Stimulated activated effector memory CD8-positive, alpha-beta T cell treated with anti-CD3 and anti-CD28 coated beads, Interleukin-12 subunit alpha, Interleukin-12 subunit beta, amount 100 ng/mL, for 72 hours (primary cell): Measurements from ENCODE around the gene MACROD2.
"Not testable (repeated sequence)": the region's sequence is repeated elsewhere in the genome, so short reads cannot be mapped to it uniquely, and the experiment has no call there.

Source experiments
- ATAC-seq: fragments of 150-1000 bp; cut with Tn5 transposase; 2 replicates; pipeline ENCODE4 v1.10.0; 2021
- DNase-seq, 2 donors: peaks; one replicate each; pipeline ENCODE4 v3.0.0; 2021 to 2022; ENCODE audit warnings: low spot score in 2 of 2
- H3K27ac Mint-ChIP-seq: one replicate; pipeline ENCODE4 v1.8.0; 2022; ENCODE audit warnings: mild to moderate bottlenecking, mixed read lengths
- H3K36me3 Mint-ChIP-seq: one replicate; pipeline ENCODE4 v1.8.0; 2022; ENCODE audit warnings: mild to moderate bottlenecking, mixed read lengths
- H3K4me1 Mint-ChIP-seq: one replicate; pipeline ENCODE4 v1.8.0; 2022; ENCODE audit warnings: mixed read lengths
- H3K4me3 Mint-ChIP-seq: one replicate; pipeline ENCODE4 v1.8.0; 2022; ENCODE audit warnings: mild to moderate bottlenecking, mixed read lengths
- H3K9me3 Mint-ChIP-seq: one replicate; pipeline ENCODE4 v1.8.0; 2022; ENCODE audit warnings: mixed read lengths

The MACROD2 gene

DNA sequence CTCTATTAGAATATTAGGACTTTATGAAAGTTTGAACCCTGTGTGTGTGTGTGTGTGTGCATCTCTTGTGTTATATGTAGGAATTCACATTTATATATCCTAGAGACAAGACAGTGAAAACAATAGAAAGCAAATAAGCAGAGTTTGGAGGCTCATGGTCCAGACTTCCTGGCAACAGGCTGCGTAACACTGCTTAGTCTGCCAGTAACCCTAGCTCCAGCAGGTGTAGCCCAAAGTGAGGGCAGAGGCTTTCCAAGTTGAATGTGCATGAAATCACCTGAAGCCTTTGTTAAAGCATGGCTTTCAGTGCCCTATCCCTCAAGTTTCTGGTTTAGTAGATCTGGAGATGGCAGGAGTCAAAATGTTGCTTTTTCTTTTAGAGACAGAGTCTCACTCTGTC is 2008.0 kb downstream of the MACROD2 start:
- no peak overlapping the region for H3K27ac Mint-ChIP-seq
- no peak for DNase-seq
- peaks cover 16% of the 10 kb centered on the region for H3K9me3 Mint-ChIP-seq
- ATAC-seq = no peak
- no peaks in the 10 kb centered on the region for H3K4me1 Mint-ChIP-seq
- H3K4me3 Mint-ChIP-seq = no peak overlapping the region
- no peaks in the 10 kb centered on the region for H3K36me3 Mint-ChIP-seq

GRCh38 chr20:16004108-16004854 is 2009.0 kb downstream of the MACROD2 start:
- Mint-ChIP-seq H3K36me3 (no peaks in the 10 kb centered on the region), H3K4me3 (no peak overlapping the region), H3K9me3 (peaks cover 16% of the 10 kb centered on the region), H3K27ac (no peak overlapping the region), H3K4me1 (no peaks in the 10 kb centered on the region)
- ATAC-seq (no peak), DNase-seq (no peak)

GRCh38 chr20:16005021-16005914 is 2010.0 kb downstream of the MACROD2 start:
- Mint-ChIP-seq H3K4me3 (no peak overlapping the region), H3K4me1 (no peaks in the 10 kb centered on the region), H3K36me3 (no peaks in the 10 kb centered on the region), H3K9me3 (peaks cover 16% of the 10 kb centered on the region), H3K27ac (no peak overlapping the region)
- ATAC-seq = no peak
- DNase-seq = no peak

DNA sequence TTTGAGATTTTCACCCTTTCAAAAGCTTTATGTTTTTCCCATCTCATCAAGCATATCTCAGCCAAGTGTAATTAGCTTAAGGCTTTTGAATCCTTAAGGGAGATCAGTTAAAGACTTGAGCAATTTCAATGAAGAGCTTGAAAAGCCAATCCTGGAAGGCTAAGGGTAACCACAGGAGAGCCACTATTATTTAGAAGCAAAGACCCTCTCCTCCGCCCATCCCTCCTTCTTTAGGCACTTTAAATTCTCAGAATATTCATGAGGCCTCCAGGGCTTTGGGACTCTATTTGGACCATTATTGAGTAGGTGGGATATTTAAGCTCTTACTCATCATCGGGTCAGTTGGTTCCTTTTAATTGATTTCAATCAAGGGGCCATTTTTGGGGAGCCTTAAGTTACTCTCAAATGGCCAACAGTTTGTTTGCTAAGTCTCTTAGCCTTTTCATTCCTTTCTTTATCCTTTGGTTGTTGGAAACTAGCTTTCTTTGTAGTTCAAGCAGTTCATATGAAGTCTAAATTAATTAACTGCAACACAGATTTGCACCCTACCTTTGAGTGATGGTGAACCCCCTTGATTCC is 2010.7 kb downstream of the MACROD2 start:
- no peak for DNase-seq
- Mint-ChIP-seq H3K27ac (no peak overlapping the region), H3K9me3 (peaks cover 13% of the 10 kb centered on the region), H3K4me1 (no peaks in the 10 kb centered on the region), H3K36me3 (no peaks in the 10 kb centered on the region), H3K4me3 (no peak overlapping the region)
- no peak for ATAC-seq

GRCh38 chr20:16007164-16007563 is 2011.8 kb downstream of the MACROD2 start:
- Mint-ChIP-seq H3K4me1 (no peaks in the 10 kb centered on the region), H3K27ac (no peak overlapping the region)

DNA sequence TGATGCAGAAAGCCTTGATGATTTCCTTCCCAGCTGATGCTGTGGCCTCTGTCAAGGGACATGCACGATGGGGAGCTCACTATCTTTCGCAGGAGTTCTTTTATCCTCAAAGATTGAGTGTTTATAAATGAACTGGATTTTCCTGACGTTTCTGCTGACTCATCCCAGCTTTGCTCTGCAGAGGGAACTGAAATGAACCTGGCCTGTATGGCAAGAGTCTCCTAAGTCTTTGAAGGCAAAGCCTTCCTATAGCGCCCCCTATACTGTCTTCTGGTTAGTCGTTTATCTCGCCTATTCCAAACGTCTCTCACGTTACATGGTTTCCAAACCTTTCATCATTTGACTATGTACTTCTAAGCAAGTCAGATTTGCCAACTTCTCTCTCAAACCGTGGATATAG is 2012.6 kb downstream of the MACROD2 start:
- Mint-ChIP-seq H3K4me3 (no peak overlapping the region), H3K27ac (no peak overlapping the region), H3K36me3 (no peaks in the 10 kb centered on the region), H3K4me1 (no peaks in the 10 kb centered on the region), H3K9me3 (peaks cover 13% of the 10 kb centered on the region)
- DNase-seq (no peak), ATAC-seq (no peak)

More at GRCh38 chr20:16007164-16007563, 2011.8 kb downstream of the MACROD2 start:
- DNase-seq (no peak), ATAC-seq (no peak)
- Mint-ChIP-seq H3K4me3 (no peak overlapping the region), H3K9me3 (peaks cover 12% of the 10 kb centered on the region), H3K36me3 (no peaks in the 10 kb centered on the region)

DNA sequence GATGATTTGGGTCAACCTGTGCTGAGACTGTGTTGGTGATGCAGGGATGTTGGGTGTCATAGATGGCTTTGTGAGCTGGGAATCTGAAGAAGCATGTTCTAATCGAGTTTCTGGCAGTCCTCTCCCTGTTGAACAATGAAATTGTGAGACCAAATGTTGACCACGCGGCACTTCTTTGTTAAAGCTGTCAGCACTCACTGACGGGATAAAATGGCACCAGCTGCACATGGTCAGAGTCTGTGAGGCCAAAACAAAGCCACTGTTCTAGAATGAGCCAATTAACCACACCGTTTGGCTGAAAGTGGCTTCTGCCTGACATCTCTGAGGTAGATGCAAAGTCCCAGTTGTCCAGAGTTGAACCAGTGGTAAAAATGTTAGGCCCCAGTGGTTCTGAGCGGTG is 2015.7 kb downstream of the MACROD2 start:
- no peak overlapping the region for H3K27ac Mint-ChIP-seq
- no peak for DNase-seq
- peaks cover 9% of the 10 kb centered on the region for H3K9me3 Mint-ChIP-seq
- ATAC-seq = no peak
- no peak overlapping the region for H3K4me3 Mint-ChIP-seq
- H3K36me3 Mint-ChIP-seq = no peaks in the 10 kb centered on the region
- no peaks in the 10 kb centered on the region for H3K4me1 Mint-ChIP-seq

- Mint-ChIP-seq H3K4me3 (no peak overlapping the region), H3K4me1 (no peaks in the 10 kb centered on the region), H3K27ac (no peak overlapping the region), H3K9me3 (peaks cover 9% of the 10 kb centered on the region), H3K36me3 (no peaks in the 10 kb centered on the region)
- ATAC-seq (no peak), DNase-seq (no peak)
Measured at GRCh38 chr20:16011519-16011918, 2016.2 kb downstream of the MACROD2 start.

DNA sequence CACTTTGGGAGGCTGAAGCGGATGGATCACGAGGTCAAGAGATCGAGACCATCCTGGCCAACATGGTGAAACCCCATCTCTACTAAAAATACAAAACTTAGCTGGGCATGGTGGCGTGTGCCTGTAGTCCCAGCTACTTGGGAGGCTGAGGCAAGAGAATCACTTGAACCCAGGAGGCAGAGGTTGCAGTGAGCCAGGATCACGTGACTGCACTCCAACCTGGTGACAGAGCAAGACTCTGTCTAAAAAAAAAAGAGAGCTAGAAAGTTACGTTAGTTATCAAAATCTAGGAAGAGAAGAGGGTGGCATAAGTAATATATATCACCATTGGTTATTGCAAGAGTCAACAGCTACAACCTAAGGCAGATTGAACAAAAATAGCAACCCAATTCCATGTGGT is 2017.6 kb downstream of the MACROD2 start:
- H3K4me3 Mint-ChIP-seq, H3K27ac Mint-ChIP-seq, H3K36me3 Mint-ChIP-seq, ATAC-seq, H3K4me1 Mint-ChIP-seq, DNase-seq: not testable (repeated sequence)
- peaks cover 14% of the 10 kb centered on the region for H3K9me3 Mint-ChIP-seq

DNA sequence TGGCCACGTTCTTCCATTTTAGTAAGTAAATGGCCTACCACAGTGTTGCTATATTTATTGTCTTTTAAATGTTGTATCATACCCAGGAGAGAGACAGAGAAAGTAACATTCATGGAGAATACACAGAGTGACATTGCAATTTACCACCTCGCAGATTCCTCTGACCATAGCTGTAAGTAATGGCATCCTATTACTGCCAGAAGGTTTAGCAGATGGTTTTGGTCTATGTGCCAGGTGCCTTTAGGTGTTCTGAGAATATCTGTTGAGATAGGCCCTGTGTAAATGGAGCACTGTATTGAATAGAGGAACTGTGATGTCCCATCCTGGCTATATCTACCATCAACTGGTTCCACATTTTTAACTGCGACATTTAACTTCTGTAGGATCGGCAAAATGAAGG is 2018.3 kb downstream of the MACROD2 start:
- no peaks in the 10 kb centered on the region for H3K4me1 Mint-ChIP-seq
- peaks cover 17% of the 10 kb centered on the region for H3K9me3 Mint-ChIP-seq
- no peak overlapping the region for H3K4me3 Mint-ChIP-seq
- H3K36me3 Mint-ChIP-seq = no peaks in the 10 kb centered on the region
- DNase-seq (no peak), ATAC-seq (no peak)
- no peak overlapping the region for H3K27ac Mint-ChIP-seq

GRCh38 chr20:16014436-16014835 is 2019.1 kb downstream of the MACROD2 start:
- Mint-ChIP-seq H3K4me3 (no peak overlapping the region), H3K36me3 (no peaks in the 10 kb centered on the region), H3K27ac (no peak overlapping the region), H3K4me1 (no peaks in the 10 kb centered on the region), H3K9me3 (peaks cover 22% of the 10 kb centered on the region)
- DNase-seq = no peak
- no peak for ATAC-seq

DNA sequence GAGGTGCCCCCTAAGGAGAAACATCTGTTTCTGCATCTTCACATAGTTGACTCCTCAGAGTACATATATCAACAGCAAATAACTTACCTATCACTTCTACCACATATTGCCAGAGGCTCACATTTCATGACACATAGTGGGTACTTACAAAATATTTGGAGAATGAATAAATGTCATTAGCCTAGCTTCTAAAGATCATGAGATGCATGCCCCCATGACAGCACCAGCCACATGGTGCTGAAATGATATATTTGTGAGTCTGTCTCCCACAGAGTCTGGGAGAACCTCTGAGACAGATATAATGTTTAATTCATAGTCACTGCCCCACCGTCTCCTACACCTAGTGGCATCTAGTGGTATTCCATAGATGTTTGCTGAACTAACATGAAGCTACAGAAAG is 2022.3 kb downstream of the MACROD2 start:
- H3K4me1 Mint-ChIP-seq = no peaks in the 10 kb centered on the region
- H3K9me3 Mint-ChIP-seq = peaks cover 16% of the 10 kb centered on the region
- ATAC-seq (no peak), DNase-seq (no peak)
- H3K27ac Mint-ChIP-seq = no peak overlapping the region
- H3K36me3 Mint-ChIP-seq = no peaks in the 10 kb centered on the region
- no peak overlapping the region for H3K4me3 Mint-ChIP-seq

DNA sequence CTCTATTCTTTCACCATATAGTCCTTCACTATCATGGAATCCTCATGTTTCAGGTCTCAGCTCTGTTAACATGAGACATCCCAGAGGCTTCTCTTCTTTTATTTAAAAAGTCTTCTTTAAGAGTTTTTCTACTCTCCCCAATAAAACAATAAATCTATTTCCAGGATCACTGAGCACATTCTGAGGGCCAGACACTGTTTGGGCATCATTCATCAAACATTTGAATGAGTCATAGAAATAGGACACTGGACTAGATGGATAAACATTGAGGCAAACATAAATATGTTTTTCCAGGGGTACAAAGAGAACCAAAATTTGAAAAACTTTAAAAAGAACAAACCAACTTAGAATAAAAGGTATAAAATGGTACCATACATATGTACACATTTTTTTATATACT is 2023.6 kb downstream of the MACROD2 start:
- DNase-seq (no peak), ATAC-seq (no peak)
- Mint-ChIP-seq H3K9me3 (peaks cover 15% of the 10 kb centered on the region), H3K36me3 (no peaks in the 10 kb centered on the region), H3K4me1 (no peaks in the 10 kb centered on the region), H3K27ac (no peak overlapping the region), H3K4me3 (no peak overlapping the region)

GRCh38 chr20:16020971-16021370 is 2025.7 kb downstream of the MACROD2 start:
- no peaks in the 10 kb centered on the region for H3K4me1 Mint-ChIP-seq
- H3K36me3 Mint-ChIP-seq = no peaks in the 10 kb centered on the region
- H3K27ac Mint-ChIP-seq = no peak overlapping the region
- DNase-seq (no peak), ATAC-seq (no peak)
- H3K4me3 Mint-ChIP-seq = no peak overlapping the region
- peaks cover 13% of the 10 kb centered on the region for H3K9me3 Mint-ChIP-seq

- ATAC-seq (no peak), DNase-seq (no peak)
- no peaks in the 10 kb centered on the region for H3K36me3 Mint-ChIP-seq
- no peaks in the 10 kb centered on the region for H3K4me1 Mint-ChIP-seq
- no peak overlapping the region for H3K4me3 Mint-ChIP-seq
- H3K27ac Mint-ChIP-seq = no peak overlapping the region
- peaks cover under 1% of the 10 kb centered on the region for H3K9me3 Mint-ChIP-seq
Measured at GRCh38 chr20:16025084-16025483, 2029.8 kb downstream of the MACROD2 start.

DNA sequence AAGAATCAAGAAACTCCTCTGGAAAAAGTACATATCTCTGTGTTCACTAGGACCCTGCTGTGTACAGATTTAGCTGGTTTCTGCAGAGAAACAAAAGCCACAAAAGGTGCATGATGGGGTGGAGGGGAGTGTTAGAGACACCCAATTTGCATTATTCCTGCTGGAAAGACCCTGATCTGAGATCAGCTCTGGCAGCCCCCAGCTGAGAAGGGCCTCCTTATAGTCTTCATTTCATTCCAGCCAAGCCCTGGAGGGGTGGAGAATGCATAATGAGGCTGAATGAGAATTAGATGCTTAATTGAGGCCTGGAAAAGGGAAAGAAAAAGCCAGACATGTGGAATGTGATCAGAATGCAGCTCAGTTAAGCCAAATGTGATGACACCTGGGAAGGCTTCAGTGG is 2032.4 kb downstream of the MACROD2 start:
- no peak for DNase-seq
- H3K4me1 Mint-ChIP-seq = no peaks in the 10 kb centered on the region
- no peak overlapping the region for H3K4me3 Mint-ChIP-seq
- H3K36me3 Mint-ChIP-seq = no peaks in the 10 kb centered on the region
- H3K9me3 Mint-ChIP-seq = peaks cover 9% of the 10 kb centered on the region
- no peak for ATAC-seq
- no peak overlapping the region for H3K27ac Mint-ChIP-seq
